NCI-H345 treated with DMSO at 0.1 percent for 48 hours (cell line): ENCODE measurements around the gene AFF4.

Experiments
- DNase-seq: peaks from one replicate; lab custom pipeline; 2025; ENCODE audit not compliant: unreplicated experiment; lab: John Stamatoyannopoulos, UW

The AFF4 gene

DNA sequence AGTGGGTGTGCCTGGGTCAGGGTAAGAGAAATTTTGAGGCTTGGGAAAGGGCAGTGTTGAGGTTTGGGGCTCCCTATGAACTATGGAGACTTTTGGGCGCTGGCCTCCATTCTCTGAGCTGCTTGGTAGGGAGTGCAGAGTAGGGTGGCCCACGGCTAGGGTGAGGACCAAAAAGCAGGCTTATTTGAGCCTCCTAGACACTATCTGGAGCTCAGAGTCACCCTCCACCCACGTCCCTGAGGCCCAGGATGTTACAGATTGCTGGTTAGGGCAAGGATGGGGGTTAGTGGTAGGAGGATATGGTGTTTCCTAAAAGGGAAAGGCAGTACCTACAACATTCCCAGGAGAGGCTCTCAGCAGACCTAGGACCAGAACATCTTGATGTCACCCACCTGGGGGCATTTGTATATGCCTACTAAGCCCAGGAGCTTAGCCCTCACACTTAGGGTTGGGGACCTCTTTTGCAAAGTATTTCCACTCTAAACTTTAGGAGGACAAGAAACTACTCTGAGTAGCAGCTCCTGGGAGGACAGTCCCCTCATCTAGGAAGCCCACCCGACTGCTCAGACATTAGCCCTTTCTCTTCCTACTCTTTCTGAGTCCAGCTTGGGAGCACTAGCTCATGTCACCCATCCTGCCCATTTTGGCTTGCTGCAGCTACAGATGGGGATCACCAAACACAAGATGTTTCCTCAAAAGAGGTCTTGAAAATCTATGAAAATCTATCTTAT lies 135.3 kb downstream of the AFF4 start:
- DNase-seq = no peak

DNA sequence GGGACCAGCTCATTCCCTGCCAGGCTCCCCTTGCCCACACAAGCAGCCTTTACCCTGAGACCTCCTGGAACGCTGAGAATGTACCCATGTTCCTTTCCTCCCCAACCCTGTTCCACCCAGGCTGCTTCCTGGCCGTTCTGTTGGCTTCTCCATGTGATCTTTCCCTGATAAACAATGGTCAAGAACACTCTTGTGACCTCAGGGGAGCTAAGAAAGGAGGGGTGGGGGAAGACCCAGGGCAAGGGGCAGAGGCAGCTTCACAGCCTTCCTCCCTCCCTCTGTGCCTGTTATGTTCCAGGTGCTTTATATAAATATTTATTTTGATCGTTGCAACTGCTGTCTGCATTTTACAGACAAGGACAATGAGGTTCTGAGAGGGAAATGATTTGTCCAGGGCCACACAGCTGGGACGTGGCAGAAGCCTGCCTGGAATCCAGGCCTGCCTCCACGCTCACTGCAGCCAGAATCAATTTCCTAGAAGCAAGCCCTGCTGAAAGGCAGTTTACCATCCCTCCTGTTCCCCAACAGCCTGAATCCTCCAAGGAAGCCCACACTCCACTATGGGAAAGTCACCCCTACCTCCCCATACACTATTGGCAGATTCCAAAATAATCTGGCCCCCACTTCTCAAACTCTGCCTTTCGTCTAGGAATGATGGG lies 136.9 kb downstream of the AFF4 start:
- no peak for DNase-seq

DNA sequence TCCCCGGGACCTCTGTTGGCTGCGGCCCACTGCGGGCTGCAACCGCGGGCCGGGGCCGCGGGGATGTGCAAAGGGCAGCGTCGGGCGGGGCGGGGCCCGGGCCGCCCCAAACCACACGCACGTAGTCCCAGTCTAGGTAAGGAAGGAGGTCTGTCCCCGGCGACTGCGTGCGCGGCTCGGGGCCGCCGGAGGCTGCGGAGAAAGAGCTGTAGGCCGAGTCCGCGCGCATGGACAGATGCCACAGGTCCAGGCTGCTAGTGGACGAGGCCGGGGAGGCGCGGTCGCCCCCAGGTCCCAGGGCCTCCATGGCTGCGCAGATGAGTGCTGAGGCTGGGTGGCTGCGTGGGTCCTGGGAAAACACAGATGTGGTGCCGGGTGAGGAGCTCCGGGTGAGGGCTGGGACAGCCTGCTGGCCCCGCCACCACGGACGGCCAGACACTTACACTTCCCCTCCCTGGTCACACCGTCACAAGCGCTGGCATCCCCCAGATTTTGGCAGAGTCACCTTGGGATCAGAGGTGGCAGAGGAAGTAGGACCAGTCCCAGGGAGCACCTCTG lies 137.5 kb downstream of the AFF4 start:
- DNase-seq = no peak
